ENCODE results near the gene CARTPT.

The CARTPT gene

GRCh38 chr5:71719063-71719964 is at the start of gene CARTPT:
Gene CARTPT (plus strand): TSS chr5:71719275. CDS start chr5:71719294, 19 bp downstream.
- Histone ChIP-seq H3K9me3 (ENCODE audit: control insufficient read depth, insufficient read depth, low read length) (no peaks in the 10 kb centered on the region), H3K4me1 (ENCODE audit: control insufficient read depth, insufficient read depth, low read length) (no peaks in the 10 kb centered on the region), H3K27me3 (ENCODE audit: control insufficient read depth, insufficient read depth, low read length) (peaks cover 65% of the 10 kb centered on the region), H3K9ac (ENCODE audit: low read depth, low read length) (no peak within 1 kb of the TSS), H3K4me3 (ENCODE audit: low read depth, low read length) (peak within 1 kb of the TSS; percentile 46), H3K36me3 (ENCODE audit: control insufficient read depth, insufficient read depth, low read length) (no peaks in the 10 kb centered on the region)

GRCh38 chr5:71677977-71678376 is 41.1 kb upstream of the CARTPT start:
- H3K27me3 ChIP-seq (ENCODE audit: control insufficient read depth, insufficient read depth, low read length): no peaks in the 10 kb centered on the region
- no peak overlapping the region for H3K4me3 ChIP-seq (ENCODE audit: low read depth, low read length)
- no peaks in the 10 kb centered on the region for H3K36me3 ChIP-seq (ENCODE audit: control insufficient read depth, insufficient read depth, low read length)
- no peaks in the 10 kb centered on the region for H3K9me3 ChIP-seq (ENCODE audit: control insufficient read depth, insufficient read depth, low read length)
- no peaks in the 10 kb centered on the region for H3K4me1 ChIP-seq (ENCODE audit: control insufficient read depth, insufficient read depth, low read length)
- no peak overlapping the region for H3K9ac ChIP-seq (ENCODE audit: low read depth, low read length)

GRCh38 chr5:71679714-71680113 is 39.4 kb upstream of the CARTPT start:
- no peaks in the 10 kb centered on the region for H3K9me3 ChIP-seq (ENCODE audit: control insufficient read depth, insufficient read depth, low read length)
- H3K4me1 ChIP-seq (ENCODE audit: control insufficient read depth, insufficient read depth, low read length): no peaks in the 10 kb centered on the region
- no peaks in the 10 kb centered on the region for H3K27me3 ChIP-seq (ENCODE audit: control insufficient read depth, insufficient read depth, low read length)
- H3K36me3 ChIP-seq (ENCODE audit: control insufficient read depth, insufficient read depth, low read length): no peaks in the 10 kb centered on the region
- no peak overlapping the region for H3K9ac ChIP-seq (ENCODE audit: low read depth, low read length)
- H3K4me3 ChIP-seq (ENCODE audit: low read depth, low read length): no peak overlapping the region

GRCh38 chr5:71680510-71680909 is 38.6 kb upstream of the CARTPT start:
- H3K4me1 ChIP-seq (ENCODE audit: control insufficient read depth, insufficient read depth, low read length): no peaks in the 10 kb centered on the region
- no peaks in the 10 kb centered on the region for H3K36me3 ChIP-seq (ENCODE audit: control insufficient read depth, insufficient read depth, low read length)
- no peaks in the 10 kb centered on the region for H3K27me3 ChIP-seq (ENCODE audit: control insufficient read depth, insufficient read depth, low read length)
- H3K4me3 ChIP-seq (ENCODE audit: low read depth, low read length): no peak overlapping the region
- H3K9ac ChIP-seq (ENCODE audit: low read depth, low read length): no peak overlapping the region
- H3K9me3 ChIP-seq (ENCODE audit: control insufficient read depth, insufficient read depth, low read length): no peaks in the 10 kb centered on the region

GRCh38 chr5:71681296-71681695 is 37.8 kb upstream of the CARTPT start:
- H3K9ac ChIP-seq (ENCODE audit: low read depth, low read length): no peak overlapping the region
- H3K27me3 ChIP-seq (ENCODE audit: control insufficient read depth, insufficient read depth, low read length): no peaks in the 10 kb centered on the region
- H3K9me3 ChIP-seq (ENCODE audit: control insufficient read depth, insufficient read depth, low read length): no peaks in the 10 kb centered on the region
- H3K36me3 ChIP-seq (ENCODE audit: control insufficient read depth, insufficient read depth, low read length): no peaks in the 10 kb centered on the region
- no peaks in the 10 kb centered on the region for H3K4me1 ChIP-seq (ENCODE audit: control insufficient read depth, insufficient read depth, low read length)
- no peak overlapping the region for H3K4me3 ChIP-seq (ENCODE audit: low read depth, low read length)

GRCh38 chr5:71684309-71684708 is 34.8 kb upstream of the CARTPT start:
- no peaks in the 10 kb centered on the region for H3K4me1 ChIP-seq (ENCODE audit: control insufficient read depth, insufficient read depth, low read length)
- H3K4me3 ChIP-seq (ENCODE audit: low read depth, low read length): no peak overlapping the region
- H3K36me3 ChIP-seq (ENCODE audit: control insufficient read depth, insufficient read depth, low read length): no peaks in the 10 kb centered on the region
- H3K9ac ChIP-seq (ENCODE audit: low read depth, low read length): no peak overlapping the region
- no peaks in the 10 kb centered on the region for H3K9me3 ChIP-seq (ENCODE audit: control insufficient read depth, insufficient read depth, low read length)
- H3K27me3 ChIP-seq (ENCODE audit: control insufficient read depth, insufficient read depth, low read length): no peaks in the 10 kb centered on the region

GRCh38 chr5:71693828-71694427 is 25.1 kb upstream of the CARTPT start:
- Histone ChIP-seq H3K4me1 (ENCODE audit: control insufficient read depth, insufficient read depth, low read length) (peaks cover 7% of the 10 kb centered on the region), H3K4me3 (ENCODE audit: low read depth, low read length) (no peak overlapping the region), H3K9ac (ENCODE audit: low read depth, low read length) (no peak overlapping the region)

GRCh38 chr5:71695071-71695470 is 24.0 kb upstream of the CARTPT start:
- H3K9me3 ChIP-seq (ENCODE audit: control insufficient read depth, insufficient read depth, low read length): no peaks in the 10 kb centered on the region
- no peaks in the 10 kb centered on the region for H3K27me3 ChIP-seq (ENCODE audit: control insufficient read depth, insufficient read depth, low read length)
- no peak overlapping the region for H3K4me3 ChIP-seq (ENCODE audit: low read depth, low read length)
- no peak overlapping the region for H3K9ac ChIP-seq (ENCODE audit: low read depth, low read length)
- H3K36me3 ChIP-seq (ENCODE audit: control insufficient read depth, insufficient read depth, low read length): no peaks in the 10 kb centered on the region
- H3K4me1 ChIP-seq (ENCODE audit: control insufficient read depth, insufficient read depth, low read length): peaks cover 7% of the 10 kb centered on the region

More at GRCh38 chr5:71693828-71694427, 25.1 kb upstream of the CARTPT start:
- H3K9me3 ChIP-seq (ENCODE audit: control insufficient read depth, insufficient read depth, low read length): no peaks in the 10 kb centered on the region
- no peaks in the 10 kb centered on the region for H3K36me3 ChIP-seq (ENCODE audit: control insufficient read depth, insufficient read depth, low read length)
- no peaks in the 10 kb centered on the region for H3K27me3 ChIP-seq (ENCODE audit: control insufficient read depth, insufficient read depth, low read length)

GRCh38 chr5:71695595-71695994 is 23.5 kb upstream of the CARTPT start:
- Histone ChIP-seq H3K27me3 (ENCODE audit: control insufficient read depth, insufficient read depth, low read length) (no peaks in the 10 kb centered on the region), H3K36me3 (ENCODE audit: control insufficient read depth, insufficient read depth, low read length) (no peaks in the 10 kb centered on the region), H3K9me3 (ENCODE audit: control insufficient read depth, insufficient read depth, low read length) (no peaks in the 10 kb centered on the region), H3K4me1 (ENCODE audit: control insufficient read depth, insufficient read depth, low read length) (peaks cover 7% of the 10 kb centered on the region), H3K4me3 (ENCODE audit: low read depth, low read length) (no peak overlapping the region), H3K9ac (ENCODE audit: low read depth, low read length) (no peak overlapping the region)

GRCh38 chr5:71697967-71698366 is 21.1 kb upstream of the CARTPT start:
- H3K27me3 ChIP-seq (ENCODE audit: control insufficient read depth, insufficient read depth, low read length): no peaks in the 10 kb centered on the region
- H3K9ac ChIP-seq (ENCODE audit: low read depth, low read length): no peak overlapping the region
- H3K4me1 ChIP-seq (ENCODE audit: control insufficient read depth, insufficient read depth, low read length): peaks cover 7% of the 10 kb centered on the region
- H3K36me3 ChIP-seq (ENCODE audit: control insufficient read depth, insufficient read depth, low read length): no peaks in the 10 kb centered on the region
- no peak overlapping the region for H3K4me3 ChIP-seq (ENCODE audit: low read depth, low read length)
- no peaks in the 10 kb centered on the region for H3K9me3 ChIP-seq (ENCODE audit: control insufficient read depth, insufficient read depth, low read length)

- Histone ChIP-seq H3K9ac (ENCODE audit: low read depth, low read length) (no peak overlapping the region), H3K4me3 (ENCODE audit: low read depth, low read length) (no peak overlapping the region), H3K9me3 (ENCODE audit: control insufficient read depth, insufficient read depth, low read length) (no peaks in the 10 kb centered on the region), H3K27me3 (ENCODE audit: control insufficient read depth, insufficient read depth, low read length) (no peaks in the 10 kb centered on the region), H3K36me3 (ENCODE audit: control insufficient read depth, insufficient read depth, low read length) (no peaks in the 10 kb centered on the region), H3K4me1 (ENCODE audit: control insufficient read depth, insufficient read depth, low read length) (peaks cover under 1% of the 10 kb centered on the region)
Measured at GRCh38 chr5:71699233-71699632, 19.8 kb upstream of the CARTPT start.

GRCh38 chr5:71699751-71700150 is 19.3 kb upstream of the CARTPT start:
- no peak overlapping the region for H3K4me3 ChIP-seq (ENCODE audit: low read depth, low read length)
- no peaks in the 10 kb centered on the region for H3K9me3 ChIP-seq (ENCODE audit: control insufficient read depth, insufficient read depth, low read length)
- no peak overlapping the region for H3K9ac ChIP-seq (ENCODE audit: low read depth, low read length)
- no peaks in the 10 kb centered on the region for H3K4me1 ChIP-seq (ENCODE audit: control insufficient read depth, insufficient read depth, low read length)
- H3K36me3 ChIP-seq (ENCODE audit: control insufficient read depth, insufficient read depth, low read length): no peaks in the 10 kb centered on the region
- no peaks in the 10 kb centered on the region for H3K27me3 ChIP-seq (ENCODE audit: control insufficient read depth, insufficient read depth, low read length)
